ENCODE results near the gene KIF26B. TPM values are rescaled to one million over a fixed set of nuclear protein-coding genes. Genes with fewer than 3 reads are reported as not detected.

The KIF26B gene
- total RNA-seq, 1 experiment from 2014 or later, result 1.2 TPM

- Mint-ChIP-seq H3K36me3 (no peaks in the 10 kb centered on the region), H3K9me3 (no peaks in the 10 kb centered on the region), H3K4me3 (no peak overlapping the region), H3K4me1 (peaks cover 6% of the 10 kb centered on the region; the same call in 1 of the 2 replicates), H3K27ac (0 out of 2 replicates have a peak overlapping the region, but pooled peaks have one; percentile 8), H3K27me3 (ENCODE audit: low read depth) (no peaks in the 10 kb centered on the region)
- no peak for DNase-seq (ENCODE audit: low spot score)
- ChIA-PET CTCF (no interaction called here), POLR2A (no interaction called here)
- no peak for TF ChIP-seq USF2 (CRISPR knock-in tag; IDR thresholded peaks at IDR 0.05)
- TF ChIP-seq PRDM15 (CRISPR knock-in tag; IDR thresholded peaks at IDR 0.05), result no peak
- TF ChIP-seq, protein P1, sequence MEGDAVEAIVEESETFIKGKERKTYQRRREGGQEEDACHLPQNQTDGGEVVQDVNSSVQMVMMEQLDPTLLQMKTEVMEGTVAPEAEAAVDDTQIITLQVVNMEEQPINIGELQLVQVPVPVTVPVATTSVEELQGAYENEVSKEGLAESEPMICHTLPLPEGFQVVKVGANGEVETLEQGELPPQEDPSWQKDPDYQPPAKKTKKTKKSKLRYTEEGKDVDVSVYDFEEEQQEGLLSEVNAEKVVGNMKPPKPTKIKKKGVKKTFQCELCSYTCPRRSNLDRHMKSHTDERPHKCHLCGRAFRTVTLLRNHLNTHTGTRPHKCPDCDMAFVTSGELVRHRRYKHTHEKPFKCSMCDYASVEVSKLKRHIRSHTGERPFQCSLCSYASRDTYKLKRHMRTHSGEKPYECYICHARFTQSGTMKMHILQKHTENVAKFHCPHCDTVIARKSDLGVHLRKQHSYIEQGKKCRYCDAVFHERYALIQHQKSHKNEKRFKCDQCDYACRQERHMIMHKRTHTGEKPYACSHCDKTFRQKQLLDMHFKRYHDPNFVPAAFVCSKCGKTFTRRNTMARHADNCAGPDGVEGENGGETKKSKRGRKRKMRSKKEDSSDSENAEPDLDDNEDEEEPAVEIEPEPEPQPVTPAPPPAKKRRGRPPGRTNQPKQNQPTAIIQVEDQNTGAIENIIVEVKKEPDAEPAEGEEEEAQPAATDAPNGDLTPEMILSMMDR (IDR thresholded peaks at IDR 0.05), result no peak
- TF ChIP-seq ZNF263 (CRISPR knock-in tag; IDR thresholded peaks at IDR 0.05; ENCODE audit: low read depth), result no peak
- no peak for TF ChIP-seq ZNF121 (CRISPR knock-in tag; IDR thresholded peaks at IDR 0.05)
- no peak for TF ChIP-seq ZNF396 (CRISPR knock-in tag; IDR thresholded peaks at IDR 0.05; ENCODE audit: borderline replicate concordance)
- TF ChIP-seq ZNF671 (CRISPR knock-in tag; IDR thresholded peaks at IDR 0.05), result no peak
- no peak for TF ChIP-seq RELA (CRISPR knock-in tag; IDR thresholded peaks at IDR 0.05; ENCODE audit: borderline replicate concordance)
- no peak for TF ChIP-seq TEAD4 (CRISPR knock-in tag; IDR thresholded peaks at IDR 0.05)
- TF ChIP-seq ZNF416 (CRISPR knock-in tag; IDR thresholded peaks at IDR 0.05), result no peak
- TF ChIP-seq, protein P2, sequence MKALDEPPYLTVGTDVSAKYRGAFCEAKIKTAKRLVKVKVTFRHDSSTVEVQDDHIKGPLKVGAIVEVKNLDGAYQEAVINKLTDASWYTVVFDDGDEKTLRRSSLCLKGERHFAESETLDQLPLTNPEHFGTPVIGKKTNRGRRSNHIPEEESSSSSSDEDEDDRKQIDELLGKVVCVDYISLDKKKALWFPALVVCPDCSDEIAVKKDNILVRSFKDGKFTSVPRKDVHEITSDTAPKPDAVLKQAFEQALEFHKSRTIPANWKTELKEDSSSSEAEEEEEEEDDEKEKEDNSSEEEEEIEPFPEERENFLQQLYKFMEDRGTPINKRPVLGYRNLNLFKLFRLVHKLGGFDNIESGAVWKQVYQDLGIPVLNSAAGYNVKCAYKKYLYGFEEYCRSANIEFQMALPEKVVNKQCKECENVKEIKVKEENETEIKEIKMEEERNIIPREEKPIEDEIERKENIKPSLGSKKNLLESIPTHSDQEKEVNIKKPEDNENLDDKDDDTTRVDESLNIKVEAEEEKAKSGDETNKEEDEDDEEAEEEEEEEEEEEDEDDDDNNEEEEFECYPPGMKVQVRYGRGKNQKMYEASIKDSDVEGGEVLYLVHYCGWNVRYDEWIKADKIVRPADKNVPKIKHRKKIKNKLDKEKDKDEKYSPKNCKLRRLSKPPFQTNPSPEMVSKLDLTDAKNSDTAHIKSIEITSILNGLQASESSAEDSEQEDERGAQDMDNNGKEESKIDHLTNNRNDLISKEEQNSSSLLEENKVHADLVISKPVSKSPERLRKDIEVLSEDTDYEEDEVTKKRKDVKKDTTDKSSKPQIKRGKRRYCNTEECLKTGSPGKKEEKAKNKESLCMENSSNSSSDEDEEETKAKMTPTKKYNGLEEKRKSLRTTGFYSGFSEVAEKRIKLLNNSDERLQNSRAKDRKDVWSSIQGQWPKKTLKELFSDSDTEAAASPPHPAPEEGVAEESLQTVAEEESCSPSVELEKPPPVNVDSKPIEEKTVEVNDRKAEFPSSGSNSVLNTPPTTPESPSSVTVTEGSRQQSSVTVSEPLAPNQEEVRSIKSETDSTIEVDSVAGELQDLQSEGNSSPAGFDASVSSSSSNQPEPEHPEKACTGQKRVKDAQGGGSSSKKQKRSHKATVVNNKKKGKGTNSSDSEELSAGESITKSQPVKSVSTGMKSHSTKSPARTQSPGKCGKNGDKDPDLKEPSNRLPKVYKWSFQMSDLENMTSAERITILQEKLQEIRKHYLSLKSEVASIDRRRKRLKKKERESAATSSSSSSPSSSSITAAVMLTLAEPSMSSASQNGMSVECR (CRISPR knock-in tag; IDR thresholded peaks at IDR 0.05; ENCODE audit: borderline replicate concordance), result no peak
- no peak for TF ChIP-seq OVOL2 (CRISPR knock-in tag; IDR thresholded peaks at IDR 0.05; ENCODE audit: borderline replicate concordance)
- TF ChIP-seq SMAD4 (CRISPR knock-in tag; IDR thresholded peaks at IDR 0.05), result no peak
- ATAC-seq, result no peak
These were observed 430.6 kb downstream of the KIF26B start for GRCh38 chr1:245585252-245585959.

- H3K4me1 Mint-ChIP-seq, result peaks cover 6% of the 10 kb centered on the region; the same call in 1 of the 2 replicates
- ChIA-PET CTCF (no interaction called here), POLR2A (no interaction called here)
- H3K36me3 Mint-ChIP-seq, result no peaks in the 10 kb centered on the region
- H3K9me3 Mint-ChIP-seq, result no peaks in the 10 kb centered on the region
- DNase-seq (ENCODE audit: low spot score) (no peak), ATAC-seq (no peak)
- no peak overlapping the region for H3K27ac Mint-ChIP-seq
- H3K27me3 Mint-ChIP-seq (ENCODE audit: low read depth), result no peaks in the 10 kb centered on the region
- no peak overlapping the region for H3K4me3 Mint-ChIP-seq
- TF ChIP-seq GRHL2 (CRISPR knock-in tag; IDR thresholded peaks at IDR 0.05; ENCODE audit: insufficient replicate concordance, severe bottlenecking), result no peak
- TF ChIP-seq ZNF416 (CRISPR knock-in tag; IDR thresholded peaks at IDR 0.05), result no peak
- TF ChIP-seq EMX1 (CRISPR knock-in tag; IDR thresholded peaks at IDR 0.05), result no peak
- no peak for TF ChIP-seq ETV6 (CRISPR knock-in tag; IDR thresholded peaks at IDR 0.05)
- TF ChIP-seq KAT7 (CRISPR knock-in tag; IDR thresholded peaks at IDR 0.05; ENCODE audit: borderline replicate concordance), result no peak
- no peak for TF ChIP-seq ATF2 (CRISPR knock-in tag; IDR thresholded peaks at IDR 0.05; ENCODE audit: borderline replicate concordance, low read depth)
- TF ChIP-seq, protein P3, sequence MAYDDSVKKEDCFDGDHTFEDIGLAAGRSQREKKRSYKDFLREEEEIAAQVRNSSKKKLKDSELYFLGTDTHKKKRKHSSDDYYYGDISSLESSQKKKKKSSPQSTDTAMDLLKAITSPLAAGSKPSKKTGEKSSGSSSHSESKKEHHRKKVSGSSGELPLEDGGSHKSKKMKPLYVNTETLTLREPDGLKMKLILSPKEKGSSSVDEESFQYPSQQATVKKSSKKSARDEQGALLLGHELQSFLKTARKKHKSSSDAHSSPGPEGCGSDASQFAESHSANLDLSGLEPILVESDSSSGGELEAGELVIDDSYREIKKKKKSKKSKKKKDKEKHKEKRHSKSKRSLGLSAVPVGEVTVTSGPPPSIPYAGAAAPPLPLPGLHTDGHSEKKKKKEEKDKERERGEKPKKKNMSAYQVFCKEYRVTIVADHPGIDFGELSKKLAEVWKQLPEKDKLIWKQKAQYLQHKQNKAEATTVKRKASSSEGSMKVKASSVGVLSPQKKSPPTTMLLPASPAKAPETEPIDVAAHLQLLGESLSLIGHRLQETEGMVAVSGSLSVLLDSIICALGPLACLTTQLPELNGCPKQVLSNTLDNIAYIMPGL (CRISPR knock-in tag; IDR thresholded peaks at IDR 0.05), result no peak
These were observed 432.8 kb downstream of the KIF26B start for GRCh38 chr1:245587435-245588115.
